A673 (cell line): ENCODE results near the gene CCL11. TPM values are rescaled to one million over a fixed set of nuclear protein-coding genes. Genes with fewer than 3 reads are reported as not detected.

Source experiments
- total RNA-seq: library from RNA; stranded (reverse); gene quantifications from 2 replicates; pipeline ENCODE4 v1.2.3, GENCODE V29; 2021

CCL11 gene
- total RNA-seq, 1 experiment from 2014 or later, result not detected

Other genes starting within 250 kb of the CCL11 start
- 3.7 and 3.9 TPM in 2 replicates for gene CCL2, start 30.5 kb upstream of the CCL11 start, total RNA-seq
- not detected in 2 replicates for gene CCL7, start 15.5 kb upstream of the CCL11 start, total RNA-seq
- not detected in 2 replicates for gene CCL8, start 33.7 kb downstream of the CCL11 start, total RNA-seq
- gene CCL13, start 70.7 kb downstream of the CCL11 start, total RNA-seq, result not detected in 2 replicates
- gene CCL1, start 77.5 kb downstream of the CCL11 start, total RNA-seq, result not detected in 2 replicates